ENCODE data around the gene SEMA5A. TPM values are rescaled to one million over a fixed set of nuclear protein-coding genes. Genes with fewer than 3 reads are reported as not detected.

The SEMA5A gene
- total RNA-seq, 2 donors from 2014 or later: not detected

DNA sequence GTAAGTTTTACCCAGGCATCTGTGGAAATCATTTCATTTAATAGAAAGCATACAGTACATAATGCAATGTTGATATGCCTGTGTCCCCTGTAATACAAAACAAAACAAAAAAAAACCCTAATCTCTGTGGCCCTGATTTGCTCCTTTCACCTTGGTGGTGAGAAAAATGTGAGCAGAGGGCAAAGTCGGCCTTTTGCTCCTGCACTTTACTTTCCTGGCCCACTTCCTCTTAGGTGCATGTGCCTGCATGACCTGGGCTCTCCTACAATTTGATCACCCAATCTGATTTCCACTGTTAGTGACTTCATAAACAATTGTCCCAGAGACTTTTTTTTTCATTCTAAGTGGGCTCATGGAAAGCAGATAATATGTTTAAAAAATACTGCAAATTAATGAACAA is 424.3 kb downstream of the SEMA5A start:
- H3K4me3 Mint-ChIP-seq: no peak overlapping the region
- no peak overlapping the region for H3K27ac Mint-ChIP-seq
- ATAC-seq: no peak
- peaks cover 12% of the 10 kb centered on the region for H3K9me3 Mint-ChIP-seq
- no peak for DNase-seq (ENCODE audit: low spot score)
- no peaks in the 10 kb centered on the region for H3K4me1 Mint-ChIP-seq (ENCODE audit: low read depth in 2 of 2)
- H3K27me3 Mint-ChIP-seq: no peaks in the 10 kb centered on the region
- no peaks in the 10 kb centered on the region for H3K36me3 Mint-ChIP-seq

DNA sequence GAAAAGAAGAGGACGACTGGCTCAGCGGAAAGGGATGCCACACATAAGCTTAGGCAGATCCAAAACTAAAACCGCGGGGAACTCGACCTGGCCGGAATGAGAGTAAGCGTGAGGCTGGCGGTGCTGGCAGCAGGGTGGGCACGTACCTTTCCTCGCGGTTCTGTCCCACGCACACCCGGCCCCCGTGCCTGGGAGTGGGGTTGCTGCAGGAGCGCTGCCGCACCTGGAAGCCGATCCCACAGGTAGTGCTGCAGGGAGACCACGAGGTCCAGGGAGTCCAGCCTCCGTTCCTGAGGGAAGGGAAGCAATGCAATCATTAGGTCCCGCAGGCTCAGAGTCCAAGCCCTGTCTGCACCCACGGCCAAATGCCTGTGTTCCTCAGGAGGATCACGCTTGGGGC is 427.0 kb downstream of the SEMA5A start:
- Mint-ChIP-seq H3K27me3 (no peaks in the 10 kb centered on the region), H3K9me3 (peaks cover 3% of the 10 kb centered on the region), H3K4me3 (no peak overlapping the region), H3K4me1 (ENCODE audit: low read depth in 2 of 2) (no peaks in the 10 kb centered on the region), H3K27ac (no peak overlapping the region), H3K36me3 (no peaks in the 10 kb centered on the region)
- no peak for ATAC-seq
- DNase-seq (ENCODE audit: low spot score): no peak

DNA sequence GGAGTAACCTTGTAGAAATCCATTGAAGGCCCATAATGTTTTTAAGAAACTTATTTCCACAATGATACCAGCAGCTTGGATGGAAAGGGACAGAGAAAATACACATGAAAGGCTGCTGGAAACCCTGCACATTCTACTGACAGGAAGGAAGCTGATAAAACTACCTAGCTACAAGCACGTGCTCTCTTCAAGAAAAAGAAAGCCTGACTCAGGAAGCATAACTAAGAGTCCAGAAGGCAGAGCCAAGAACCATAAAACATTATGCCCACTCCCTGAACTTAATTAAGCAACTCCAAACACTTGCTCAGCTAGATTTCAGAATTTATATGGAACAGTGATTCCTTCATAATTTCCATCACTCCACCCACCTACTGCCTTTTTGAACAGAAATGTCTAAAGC is 430.8 kb downstream of the SEMA5A start:
- no peak for DNase-seq (ENCODE audit: low spot score)
- Mint-ChIP-seq H3K4me1 (ENCODE audit: low read depth in 2 of 2) (no peaks in the 10 kb centered on the region), H3K36me3 (no peaks in the 10 kb centered on the region), H3K4me3 (no peak overlapping the region), H3K9me3 (peaks cover 5% of the 10 kb centered on the region), H3K27me3 (no peaks in the 10 kb centered on the region), H3K27ac (no peak overlapping the region)
- ATAC-seq: no peak

DNA sequence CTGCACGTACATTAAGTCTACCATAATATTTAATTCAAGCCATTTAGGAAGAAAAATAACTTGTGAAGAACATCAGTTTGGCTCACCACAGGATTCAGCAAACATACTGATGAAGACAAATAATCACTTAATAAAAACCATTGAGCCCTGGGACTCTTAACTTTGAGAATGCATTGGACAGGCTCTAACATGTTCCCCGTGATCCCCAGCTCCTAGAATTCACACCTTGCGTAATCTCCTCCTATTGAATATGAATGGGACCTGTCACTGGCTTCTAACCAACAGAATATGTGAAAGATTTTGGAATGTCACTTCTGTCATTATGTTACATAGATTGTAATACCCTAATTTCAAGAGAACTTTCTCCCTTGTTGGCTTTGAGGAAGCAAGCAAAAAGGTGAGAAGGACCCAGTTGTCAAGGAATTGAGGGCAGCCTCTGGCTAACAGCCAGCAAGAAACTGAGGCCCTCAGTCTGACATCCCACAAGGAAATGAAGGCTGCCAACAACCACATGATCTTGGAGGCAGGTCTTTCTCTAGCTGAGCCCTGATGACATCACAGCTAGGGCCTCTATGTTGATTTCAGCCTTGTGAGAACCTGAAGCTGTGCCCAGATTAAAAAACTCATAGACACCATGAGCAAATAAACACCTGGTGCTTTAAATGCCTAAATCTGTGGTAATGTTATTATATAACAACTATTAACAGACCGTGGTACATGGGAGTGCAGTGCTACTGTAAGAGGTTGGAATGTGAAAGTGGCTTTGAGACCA is 433.2 kb downstream of the SEMA5A start:
- Mint-ChIP-seq H3K36me3 (no peaks in the 10 kb centered on the region), H3K4me3 (no peak overlapping the region), H3K9me3 (peaks cover 5% of the 10 kb centered on the region), H3K27ac (no peak overlapping the region), H3K27me3 (no peaks in the 10 kb centered on the region), H3K4me1 (ENCODE audit: low read depth in 2 of 2) (no peaks in the 10 kb centered on the region)
- ATAC-seq (no peak), DNase-seq (ENCODE audit: low spot score) (no peak)

GRCh38 chr5:9108162-9108561 is 437.7 kb downstream of the SEMA5A start:
- Mint-ChIP-seq H3K36me3 (no peaks in the 10 kb centered on the region), H3K27me3 (no peaks in the 10 kb centered on the region)
- ATAC-seq: no peak

DNA sequence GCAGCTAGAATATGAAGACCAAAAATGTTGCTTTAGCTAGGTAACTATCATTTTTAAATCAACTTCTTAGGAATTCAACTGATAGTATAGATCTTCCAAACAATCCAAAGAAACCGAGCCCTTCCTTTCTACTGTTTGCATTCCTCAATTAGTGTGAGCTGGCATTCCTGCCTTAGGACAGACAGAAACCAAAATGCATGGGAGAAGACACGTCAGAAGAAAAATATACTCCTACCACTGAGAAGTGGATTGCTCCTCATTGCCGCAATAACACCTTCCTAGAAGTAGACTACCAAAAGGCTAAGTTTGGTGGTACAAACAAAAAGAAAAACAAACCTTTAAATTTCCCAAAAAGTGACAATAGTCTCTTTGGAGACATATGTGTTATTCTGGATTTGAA is 440.0 kb downstream of the SEMA5A start:
- H3K27me3 Mint-ChIP-seq: no peaks in the 10 kb centered on the region
- no peak for ATAC-seq
- no peak overlapping the region for H3K27ac Mint-ChIP-seq
- H3K9me3 Mint-ChIP-seq: peaks cover 6% of the 10 kb centered on the region
- no peak for DNase-seq (ENCODE audit: low spot score)
- no peak overlapping the region for H3K4me3 Mint-ChIP-seq
- H3K4me1 Mint-ChIP-seq (ENCODE audit: low read depth in 2 of 2): no peaks in the 10 kb centered on the region
- H3K36me3 Mint-ChIP-seq: no peaks in the 10 kb centered on the region

More at GRCh38 chr5:9108162-9108561, 437.7 kb downstream of the SEMA5A start:
- Mint-ChIP-seq H3K9me3 (peaks cover 11% of the 10 kb centered on the region), H3K27ac (no peak overlapping the region), H3K4me3 (no peak overlapping the region), H3K4me1 (ENCODE audit: low read depth in 2 of 2) (no peaks in the 10 kb centered on the region)
- no peak for DNase-seq (ENCODE audit: low spot score)

DNA sequence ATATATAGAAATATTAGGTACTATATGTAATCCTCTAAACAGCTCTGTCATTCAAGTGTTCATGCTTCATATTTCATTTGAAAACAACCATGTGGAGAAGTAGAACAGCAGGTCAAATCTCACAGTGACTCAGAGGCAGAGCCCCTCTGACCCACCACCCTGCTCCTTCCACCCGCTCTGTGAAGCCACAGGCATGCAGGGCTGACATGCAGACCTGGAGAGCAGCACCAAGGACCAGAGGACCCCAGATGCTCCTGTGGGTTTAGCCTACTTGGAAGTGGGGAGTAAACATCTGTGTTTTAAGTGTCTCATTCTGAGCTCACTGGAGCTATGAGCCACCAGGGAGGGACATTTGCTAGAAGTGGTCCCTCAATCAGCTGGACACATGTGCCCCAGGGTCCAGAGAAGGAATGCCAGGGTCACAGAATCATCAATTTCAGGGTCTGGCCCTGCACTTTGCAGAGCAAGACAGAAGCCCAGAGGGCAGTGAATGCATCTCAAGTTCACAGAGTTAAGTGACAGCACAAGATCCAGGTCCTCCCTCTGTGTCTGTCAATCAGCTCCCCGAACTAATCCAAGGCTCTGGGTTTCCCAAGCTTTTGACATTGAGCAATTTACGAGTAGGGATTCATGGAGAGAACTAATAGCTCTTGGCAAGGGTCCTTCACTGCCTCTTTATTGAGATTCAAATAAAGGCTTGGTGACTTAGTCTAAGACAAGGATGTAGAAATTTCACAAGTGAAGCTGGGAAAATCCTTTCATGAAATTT is 441.1 kb downstream of the SEMA5A start:
- H3K4me1 Mint-ChIP-seq (ENCODE audit: low read depth in 2 of 2): no peaks in the 10 kb centered on the region
- peaks cover 6% of the 10 kb centered on the region for H3K9me3 Mint-ChIP-seq
- no peaks in the 10 kb centered on the region for H3K27me3 Mint-ChIP-seq
- no peak for DNase-seq (ENCODE audit: low spot score)
- H3K4me3 Mint-ChIP-seq: no peak overlapping the region
- H3K27ac Mint-ChIP-seq: no peak overlapping the region
- no peaks in the 10 kb centered on the region for H3K36me3 Mint-ChIP-seq
- ATAC-seq: no peak

GRCh38 chr5:9103290-9103689 is 442.6 kb downstream of the SEMA5A start:
- no peaks in the 10 kb centered on the region for H3K27me3 Mint-ChIP-seq
- no peak overlapping the region for H3K27ac Mint-ChIP-seq
- ATAC-seq (no peak), DNase-seq (ENCODE audit: low spot score) (no peak)
- H3K4me1 Mint-ChIP-seq (ENCODE audit: low read depth in 2 of 2): no peaks in the 10 kb centered on the region
- no peak overlapping the region for H3K4me3 Mint-ChIP-seq
- peaks cover 6% of the 10 kb centered on the region for H3K9me3 Mint-ChIP-seq
- H3K36me3 Mint-ChIP-seq: no peaks in the 10 kb centered on the region

DNA sequence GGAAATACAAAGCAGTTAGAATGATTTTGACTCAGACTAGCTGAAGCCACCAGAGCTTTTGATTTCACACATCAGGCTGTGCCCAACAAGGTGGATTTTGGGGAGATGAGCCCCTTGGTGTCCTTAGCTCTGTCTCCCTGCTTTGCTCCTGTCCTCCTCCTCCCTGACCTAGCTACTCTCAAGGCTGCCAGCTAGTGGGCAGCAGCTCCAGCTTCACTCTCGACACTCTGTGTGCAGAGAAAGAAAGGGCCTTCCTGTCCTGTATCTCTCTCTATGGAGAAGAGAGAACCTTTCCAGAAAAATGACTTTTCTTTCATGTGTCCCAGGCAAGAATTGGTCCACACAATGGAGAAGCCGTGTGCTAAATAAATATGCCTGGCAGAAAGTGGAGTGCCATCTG is 446.2 kb downstream of the SEMA5A start:
- no peak for ATAC-seq
- H3K27ac Mint-ChIP-seq: no peak overlapping the region
- no peaks in the 10 kb centered on the region for H3K4me1 Mint-ChIP-seq (ENCODE audit: low read depth in 2 of 2)
- no peaks in the 10 kb centered on the region for H3K9me3 Mint-ChIP-seq
- no peak for DNase-seq (ENCODE audit: low spot score)
- no peaks in the 10 kb centered on the region for H3K36me3 Mint-ChIP-seq
- no peak overlapping the region for H3K4me3 Mint-ChIP-seq
- H3K27me3 Mint-ChIP-seq: no peaks in the 10 kb centered on the region

GRCh38 chr5:9098990-9099389 is 446.9 kb downstream of the SEMA5A start:
- Mint-ChIP-seq H3K9me3 (no peaks in the 10 kb centered on the region), H3K4me3 (no peak overlapping the region), H3K27ac (no peak overlapping the region), H3K4me1 (ENCODE audit: low read depth in 2 of 2) (no peaks in the 10 kb centered on the region), H3K27me3 (no peaks in the 10 kb centered on the region), H3K36me3 (no peaks in the 10 kb centered on the region)
- ATAC-seq (no peak), DNase-seq (ENCODE audit: low spot score) (no peak)

- H3K9me3 Mint-ChIP-seq: no peaks in the 10 kb centered on the region
- H3K27ac Mint-ChIP-seq: no peak overlapping the region
- no peaks in the 10 kb centered on the region for H3K27me3 Mint-ChIP-seq
Measured at GRCh38 chr5:9094582-9094981, 451.3 kb downstream of the SEMA5A start.

DNA sequence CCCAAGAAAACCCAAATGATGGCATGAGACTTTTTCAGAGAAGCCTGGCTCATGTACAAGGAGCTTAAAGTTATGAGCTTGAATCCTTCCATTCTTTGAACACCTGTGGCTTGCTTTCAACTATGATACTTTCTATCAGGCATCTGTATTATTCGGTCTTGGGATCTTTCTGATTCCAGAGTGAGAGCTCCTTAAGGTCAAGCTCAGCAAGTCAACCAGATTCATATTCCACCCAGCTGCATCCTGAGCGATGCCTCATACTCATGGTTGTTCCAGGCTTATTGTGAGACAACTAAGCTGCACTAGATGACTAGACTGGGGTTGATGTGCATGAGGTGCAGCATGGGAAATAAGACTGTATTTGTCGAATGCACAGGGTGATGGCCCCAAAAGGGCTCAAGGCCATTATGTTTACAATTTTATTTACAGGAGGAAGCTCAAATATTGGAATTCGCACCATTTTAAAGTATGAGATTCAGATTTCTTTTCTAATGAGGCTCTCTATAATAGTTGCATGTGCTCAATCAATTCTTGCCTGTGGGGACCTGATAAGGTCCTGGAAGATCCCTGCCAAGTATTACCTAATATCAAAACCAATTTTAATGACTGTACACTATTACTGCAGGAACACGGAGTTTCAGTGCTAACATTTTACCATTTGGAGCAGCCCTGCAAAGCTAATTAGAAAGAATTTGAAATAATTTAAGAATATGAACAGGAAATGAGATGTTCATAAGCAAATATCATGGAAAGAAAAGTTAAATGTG is 453.8 kb downstream of the SEMA5A start:
- H3K9me3 Mint-ChIP-seq: no peaks in the 10 kb centered on the region
- no peak for ATAC-seq
- no peak overlapping the region for H3K4me3 Mint-ChIP-seq
- DNase-seq (ENCODE audit: low spot score): no peak
- no peaks in the 10 kb centered on the region for H3K36me3 Mint-ChIP-seq
- no peaks in the 10 kb centered on the region for H3K27me3 Mint-ChIP-seq
- H3K27ac Mint-ChIP-seq: no peak overlapping the region
- H3K4me1 Mint-ChIP-seq (ENCODE audit: low read depth in 2 of 2): no peaks in the 10 kb centered on the region

More at GRCh38 chr5:9094582-9094981, 451.3 kb downstream of the SEMA5A start:
- ATAC-seq (no peak), DNase-seq (ENCODE audit: low spot score) (no peak)
- H3K4me3 Mint-ChIP-seq: no peak overlapping the region
- H3K4me1 Mint-ChIP-seq (ENCODE audit: low read depth in 2 of 2): no peaks in the 10 kb centered on the region
- H3K36me3 Mint-ChIP-seq: no peaks in the 10 kb centered on the region

- no peaks in the 10 kb centered on the region for H3K4me1 Mint-ChIP-seq (ENCODE audit: low read depth in 2 of 2)
- peaks cover 4% of the 10 kb centered on the region for H3K36me3 Mint-ChIP-seq
- H3K9me3 Mint-ChIP-seq: peaks cover 4% of the 10 kb centered on the region
- ATAC-seq (no peak), DNase-seq (ENCODE audit: low spot score) (no peak)
- no peak overlapping the region for H3K27ac Mint-ChIP-seq
- no peaks in the 10 kb centered on the region for H3K27me3 Mint-ChIP-seq
- H3K4me3 Mint-ChIP-seq: no peak overlapping the region
Measured at GRCh38 chr5:9090381-9091026, 455.4 kb downstream of the SEMA5A start.

Measured in natural killer cell treated with Interleukin-12 subunit alpha and Interleukin-12 subunit beta and Interleukin-15 and Interleukin-18, amount 100 ng/mL, for 72 hours (primary cell).